A172 (cell line): Measurements from ENCODE around the gene S1PR4. TPM values are rescaled to one million over a fixed set of nuclear protein-coding genes. Genes with fewer than 3 reads are reported as not detected.
A peak's percentile ranks its signal among the peaks of the same experiment; 100 is the strongest.

Experiments
- DNase-seq: peaks from one replicate; pipeline ENCODE4 v3.0.0-alpha.2; 2015; ENCODE audit warnings: low spot score
- total RNA-seq: library from RNA; depleted of rRNA; stranded (reverse); fragments of >200 nt; shearing (Covaris generic); gene quantifications from 2 replicates; pipeline ENCODE4 v1.2.3, GENCODE V29; 2014; rRNA removed

The S1PR4 gene
- total RNA-seq, result 0.26 TPM in 1 of 2 replicates, not detected in the other

GRCh38 chr19:3178377-3178972, at the start of gene S1PR4:
Gene S1PR4, plus strand, starts transcription at chr19:3178769. Its CDS starts 24 bp downstream, at chr19:3178793.
- DNase-seq, result no peak

- DNase-seq, result peak; percentile 57
These were observed 49.5 kb upstream of the S1PR4 start for GRCh38 chr19:3129112-3129511.

- no peak for DNase-seq
These were observed 47.4 kb upstream of the S1PR4 start for GRCh38 chr19:3131168-3131567.

GRCh38 chr19:3132971-3133792, 45.4 kb upstream of the S1PR4 start:
- DNase-seq, result peak; percentile 87

- no peak for DNase-seq
These were observed 44.8 kb upstream of the S1PR4 start for GRCh38 chr19:3133793-3134116.

GRCh38 chr19:3135961-3136683, 42.4 kb upstream of the S1PR4 start, which contains the start of gene GNA15:
Gene GNA15, plus strand, starts transcription at chr19:3136033. Its CDS starts 418 bp downstream, at chr19:3136451.
- DNase-seq, result no peak

- no peak for DNase-seq
These were observed 41.9 kb upstream of the S1PR4 start for GRCh38 chr19:3136684-3137055.

- DNase-seq, result no peak
These were observed 41.5 kb upstream of the S1PR4 start for GRCh38 chr19:3137119-3137518.

GRCh38 chr19:3138268-3138667, 40.3 kb upstream of the S1PR4 start:
- DNase-seq, result no peak

GRCh38 chr19:3140667-3141038, 37.9 kb upstream of the S1PR4 start:
- DNase-seq, result no peak

GRCh38 chr19:3142292-3142670, 36.3 kb upstream of the S1PR4 start:
- DNase-seq, result peak; percentile 93

GRCh38 chr19:3142781-3143337, 35.7 kb upstream of the S1PR4 start:
- peak; percentile 44 for DNase-seq

GRCh38 chr19:3145909-3146676, 32.5 kb upstream of the S1PR4 start:
- DNase-seq, result no peak

- no peak for DNase-seq
These were observed 31.9 kb upstream of the S1PR4 start for GRCh38 chr19:3146677-3147100.

- no peak for DNase-seq
These were observed 30.1 kb upstream of the S1PR4 start for GRCh38 chr19:3148503-3148902.

- no peak for DNase-seq
These were observed 29.5 kb upstream of the S1PR4 start for GRCh38 chr19:3149089-3149488.

- DNase-seq, result no peak
These were observed 28.8 kb upstream of the S1PR4 start for GRCh38 chr19:3149526-3150505.

GRCh38 chr19:3150739-3151329, 27.7 kb upstream of the S1PR4 start:
- DNase-seq, result no peak

- DNase-seq, result peak; percentile 38
These were observed 26.8 kb upstream of the S1PR4 start for GRCh38 chr19:3151563-3152418.
